ENCODE results near the gene IGSF9.

DNA sequence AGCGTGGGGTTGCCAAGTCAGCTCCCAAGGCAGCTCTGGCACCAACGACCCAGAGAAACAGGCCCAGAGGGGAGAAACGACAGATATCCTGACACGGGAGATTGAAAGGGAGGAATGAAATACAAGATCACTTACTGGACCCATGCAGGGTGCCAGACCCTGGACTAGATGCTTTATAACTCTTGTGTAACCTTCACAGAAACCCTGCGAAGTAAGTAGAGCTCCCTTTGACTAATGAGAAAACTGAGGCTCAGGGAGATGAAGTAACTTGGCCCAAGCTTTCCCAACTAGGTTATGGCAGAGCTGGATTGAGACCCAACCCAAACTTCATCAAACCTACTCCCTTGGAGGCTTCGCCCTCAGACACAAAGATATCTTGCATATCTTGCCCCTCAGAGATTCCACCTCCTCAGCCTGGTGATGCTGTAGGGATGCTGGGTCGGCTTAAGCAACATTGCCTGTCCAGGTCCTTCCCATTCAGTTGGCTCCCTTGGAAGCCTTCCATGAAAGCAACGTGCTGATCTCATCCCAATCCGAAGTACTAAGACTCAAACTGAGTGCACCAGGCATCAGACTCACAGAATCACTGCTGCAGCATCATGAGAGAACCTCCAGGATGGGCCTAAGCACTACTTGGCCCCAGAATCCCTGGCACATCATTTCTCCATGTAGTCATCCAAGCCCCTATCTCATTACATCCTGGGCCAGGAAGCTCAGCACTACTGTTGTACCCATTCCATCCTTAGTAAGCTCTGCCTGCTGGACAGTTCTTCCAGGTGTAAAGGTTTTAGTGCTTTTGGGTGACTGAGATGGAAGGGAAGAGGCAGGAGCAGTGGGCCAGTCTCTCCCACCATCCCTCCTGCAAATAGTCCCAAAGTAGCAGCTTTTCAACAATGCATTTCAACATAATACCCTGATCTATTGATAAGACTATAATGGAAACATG lies 1.1 kb upstream of the IGSF9 start:
- TF ChIP-seq ELF4 (IDR thresholded peaks at IDR 0.05) (no peak), ARNT (IDR thresholded peaks at IDR 0.05) (no peak), LEF1 (IDR thresholded peaks at IDR 0.05; ENCODE audit: borderline replicate concordance) (no peak), BHLHE40 (IDR thresholded peaks at IDR 0.05; ENCODE audit: borderline replicate concordance) (no peak), FOXM1 (IDR thresholded peaks at IDR 0.05; ENCODE audit: borderline replicate concordance) (no peak), L3MBTL2 (conservative IDR thresholded peaks at IDR 0.05) (no peak), TARDBP (IDR thresholded peaks at IDR 0.05) (no peak), SP1 (IDR thresholded peaks at IDR 0.05) (no peak), SUZ12 (IDR thresholded peaks at IDR 0.05) (no peak), FOXK2 (IDR thresholded peaks at IDR 0.05) (no peak), NFRKB (IDR thresholded peaks at IDR 0.05) (no peak)
